Adrenal gland (tissue), 12 donors: Measurements from ENCODE around the gene GPR3. TPM values are rescaled to one million over a fixed set of nuclear protein-coding genes. Genes with fewer than 3 reads are reported as not detected.

Source experiments
- DNase-seq, 7 donors: peaks; one replicate each; pipeline ENCODE4 v3.0.0-alpha.2; 2019 to 2020
- H3K27ac ChIP-seq, 5 donors: fragments of 200-600 bp; sonication (generic) in 4 of 5; 1 replicate in 3 of 5; 2 replicates in 2 of 5; pipeline versions ENCODE4 v1.5.1 to v1.8.0; 2016 to 2020; ENCODE audit warnings: mild to moderate bottlenecking in 1 of 5
- H3K27me3 ChIP-seq: fragments of 200-600 bp; 2 replicates; pipeline ENCODE4 v1.8.0; 2021
- H3K36me3 ChIP-seq, 2 donors: fragments of 200-600 bp; replicated peaks in 1 of 2; 1 replicate in 1 of 2; 2 replicates in 1 of 2; pipeline versions ENCODE4 v1.5.1 to v1.8.0; 2018 to 2022
- H3K4me1 ChIP-seq, 2 donors: fragments of 200-600 bp; replicated peaks in 1 of 2; 1 replicate in 1 of 2; 2 replicates in 1 of 2; pipeline versions ENCODE4 v1.5.1 to v1.8.0; 2018 to 2021
- H3K4me3 ChIP-seq, 4 donors: fragments of 200-600 bp; sonication (generic) in 3 of 4; one replicate each; pipeline ENCODE4 v1.5.1; 2016 to 2018
- H3K9me3 ChIP-seq, 3 donors: fragments of 200-600 bp; sonication (generic) in 1 of 3; replicated peaks in 1 of 3; 1 replicate in 2 of 3; 2 replicates in 1 of 3; pipeline versions ENCODE4 v1.5.1 to v1.8.0; 2016 to 2021
- CTCF ChIP-seq, 6 experiments: fragments of 450-650 bp in 4 of 6; fragments of 200-600 bp in 2 of 6; sonication (generic) in 1 of 6; IDR thresholded peaks; 1 replicate in 5 of 6; 2 replicates in 1 of 6; pipeline versions ENCODE4 v1.5.1 to v1.8.0; 2016 to 2021; ENCODE audit warnings: antibody characterized with exemption in 6 of 6, mild to moderate bottlenecking in 2 of 6, moderate library complexity in 1 of 6
- POLR2A ChIP-seq, 2 donors: fragments of 450-650 bp; IDR thresholded peaks; one replicate each; pipeline ENCODE4 v1.6.1; 2017; ENCODE audit warnings: antibody characterized with exemption in 2 of 2, mild to moderate bottlenecking in 2 of 2, moderate library complexity in 1 of 2
- WGBS, 4 donors: extraction: QIAGEN DNeasy Blood & Tissue Kit in 2 of 4; methylation state at CpG; one replicate each; pipeline versions ENCODE4 v1.1.5 to v1.1.7; 2013 to 2017; 5-methylcytosine and 5-hydroxymethylcytosine counted together
- intact Hi-C, 2 donors: fragments of 100-400 bp; cut with DNase I; formaldehyde crosslinking; loops; one replicate each; pipeline versions ENCODE4 v1.14.1 to v1.15.0; 2022 to 2023
- polyA plus RNA-seq, 3 donors: library from polyadenylated mRNA; stranded (reverse); fragments of 200-250 nt in 2 of 3; fragments of 350-450 nt in 1 of 3; fragmentation: Illumina TruSeq in 1 of 3; extraction: RNeasy Lipid Tissue Mini Kit (QIAGEN cat#74804) in 1 of 3; gene quantifications; one replicate each; pipeline ENCODE4 v1.2.3, GENCODE V29; 2013 to 2014
- total RNA-seq, 9 donors: library from RNA; depleted of rRNA in 4 of 9; stranded (reverse); fragments of >200 nt in 4 of 9; fragments of 120-200 nt in 1 of 9; fragmentation: NEBNext Ultra II Directional in 1 of 9; extraction: Animal tissue kit (Norgen Biotek cat#: 25700) in 1 of 9; gene quantifications; one replicate each; pipeline versions ENCODE4 v1.1.0 to v1.2.4, GENCODE V29; 2013 to 2023
- donor health status: healthy with polysubstance abuse.
- donor health status: Bipolar disorder and iron deficiency.
- donor health status: DM: yes; HTN: yes; CAD: no.
- donor health status: DM: no; HTN: no; CAD: no.
- donor health status: DM: no; HTN: no; CAD: no.
- donor health status: DM: yes; HTN: yes; CAD: no.

GPR3 gene
- total and polyA plus RNA-seq, 12 donors: 0.17 to 2.0 (median 0.64) TPM; not detected in 5

GRCh38 chr1:27345272-27345671 is 47.1 kb upstream of the GPR3 start:
- no peak overlapping the region for H3K27ac ChIP-seq
- H3K4me3 ChIP-seq: no peak overlapping the region
- intact Hi-C loops: no loop called here
- H3K4me1 ChIP-seq: peaks cover 0 to 20% of the 10 kb centered on the region in 2 donors
- no peaks in the 10 kb centered on the region for H3K9me3 ChIP-seq
- 40 to 79% (median 69%) methylated on average over 1 to 12 of the region's 12 CpGs for WGBS, 4 donors
- no peaks in the 10 kb centered on the region for H3K36me3 ChIP-seq
- no peak for TF ChIP-seq CTCF (IDR thresholded peaks at IDR 0.05)
- no peak for TF ChIP-seq POLR2A (IDR thresholded peaks at IDR 0.05)
- no peak for DNase-seq
- no peaks in the 10 kb centered on the region for H3K27me3 ChIP-seq

GRCh38 chr1:27346357-27346756 is 46.1 kb upstream of the GPR3 start:
- H3K4me1 ChIP-seq: peaks cover 0 to 20% of the 10 kb centered on the region in 2 donors
- DNase-seq: no peak
- H3K27ac ChIP-seq: no peak overlapping the region
- H3K27me3 ChIP-seq: peaks cover 4% of the 10 kb centered on the region
- H3K36me3 ChIP-seq: no peaks in the 10 kb centered on the region
- H3K9me3 ChIP-seq: no peaks in the 10 kb centered on the region
- WGBS, 4 donors: 78 to 87% (median 83%) methylated on average over 8 of the region's 8 CpGs
- intact Hi-C loops: no loop called here
- no peak overlapping the region for H3K4me3 ChIP-seq
- TF ChIP-seq CTCF (IDR thresholded peaks at IDR 0.05): no peak
- no peak for TF ChIP-seq POLR2A (IDR thresholded peaks at IDR 0.05)

GRCh38 chr1:27346991-27347624 is 45.3 kb upstream of the GPR3 start:
- Histone ChIP-seq H3K4me3 (no peak overlapping the region), H3K36me3 (no peaks in the 10 kb centered on the region), H3K9me3 (no peaks in the 10 kb centered on the region), H3K27me3 (peaks cover 4% of the 10 kb centered on the region), H3K4me1 (peaks cover 0 to 13% of the 10 kb centered on the region in 2 donors), H3K27ac (no peak overlapping the region)
- no peak for DNase-seq
- intact Hi-C loops: no loop called here
- 65 to 80% (median 71%) methylated on average over 9 to 14 of the region's 14 CpGs for WGBS, 4 donors
- TF ChIP-seq CTCF (IDR thresholded peaks at IDR 0.05): no peak
- TF ChIP-seq POLR2A (IDR thresholded peaks at IDR 0.05): no peak

GRCh38 chr1:27348861-27349783 is 43.3 kb upstream of the GPR3 start:
- Histone ChIP-seq H3K27ac (no peak overlapping the region), H3K4me1 (peaks cover 0 to 12% of the 10 kb centered on the region in 2 donors), H3K36me3 (peaks cover 0 to 6% of the 10 kb centered on the region in 2 donors), H3K4me3 (peak overlapping the region in 1 of 4 donors; percentile 46), H3K9me3 (no peaks in the 10 kb centered on the region), H3K27me3 (peaks cover 4% of the 10 kb centered on the region)
- peak in 1 of 7 donors; percentile 31 for DNase-seq
- no peak for TF ChIP-seq POLR2A (IDR thresholded peaks at IDR 0.05)
- no peak for TF ChIP-seq CTCF (IDR thresholded peaks at IDR 0.05)
- intact Hi-C loops: no loop called here
- WGBS, 4 donors: 18 to 69% (median 35%) methylated on average over 11 to 51 of the region's 51 CpGs
